GM19099 (cell line): Measurements from ENCODE around the gene PNMA8C.

ENCODE experiments used
- POLR2A ChIP-seq: IDR thresholded peaks from 3 replicates; pipeline ENCODE4 v1.6.1; 2011; ENCODE audit warnings: low read depth; ENCODE audit not compliant: insufficient read length; ENCODE audit errors: extremely low read depth

PNMA8C gene

GRCh38 chr19:46454244-46454643 lies 25.5 kb upstream of the PNMA8C start:
- no peak for TF ChIP-seq POLR2A

- TF ChIP-seq POLR2A: no peak
These were observed 24.9 kb upstream of the PNMA8C start for GRCh38 chr19:46453661-46454060.

GRCh38 chr19:46452186-46452585 lies 23.4 kb upstream of the PNMA8C start:
- no peak for TF ChIP-seq POLR2A

GRCh38 chr19:46451352-46451751 lies 22.6 kb upstream of the PNMA8C start:
- no peak for TF ChIP-seq POLR2A

- TF ChIP-seq POLR2A: no peak
These were observed 22.0 kb upstream of the PNMA8C start for GRCh38 chr19:46450737-46451136.

- TF ChIP-seq POLR2A: no peak
These were observed 20.5 kb upstream of the PNMA8C start for GRCh38 chr19:46449228-46449627.

- TF ChIP-seq POLR2A: no peak
These were observed 19.9 kb upstream of the PNMA8C start for GRCh38 chr19:46448601-46449000.

GRCh38 chr19:46447824-46448223 lies 19.1 kb upstream of the PNMA8C start:
- TF ChIP-seq POLR2A: no peak

- TF ChIP-seq POLR2A: no peak
These were observed 18.3 kb upstream of the PNMA8C start for GRCh38 chr19:46447006-46447405.

- TF ChIP-seq POLR2A: no peak
These were observed 17.3 kb upstream of the PNMA8C start for GRCh38 chr19:46446021-46446420.

GRCh38 chr19:46442808-46443450 lies 14.2 kb upstream of the PNMA8C start:
- TF ChIP-seq POLR2A: no peak

GRCh38 chr19:46441866-46442265 lies 13.1 kb upstream of the PNMA8C start:
- no peak for TF ChIP-seq POLR2A

GRCh38 chr19:46435009-46435408 lies 6.3 kb upstream of the PNMA8C start:
- TF ChIP-seq POLR2A: no peak

GRCh38 chr19:46431824-46432223 lies 3.1 kb upstream of the PNMA8C start:
- TF ChIP-seq POLR2A: no peak

- TF ChIP-seq POLR2A: no peak
These were observed 1.3 kb upstream of the PNMA8C start for GRCh38 chr19:46429999-46430398.

GRCh38 chr19:46427518-46428045 lies 1.2 kb downstream of the PNMA8C start:
- no peak for TF ChIP-seq POLR2A

- TF ChIP-seq POLR2A: no peak
These were observed 2.1 kb downstream of the PNMA8C start for GRCh38 chr19:46426506-46427162.

- TF ChIP-seq POLR2A: no peak
These were observed 2.7 kb downstream of the PNMA8C start for GRCh38 chr19:46426035-46426505.
